ENCODE measurements around the gene HYI.
A peak's percentile ranks its signal among the peaks of the same experiment; 100 is the strongest.

Gene HYI

GRCh38 chr1:43452789-43453441 is 816 bp downstream of the HYI start:
- no peak for DNase-seq (ENCODE audit: low read depth)
- peak overlapping the region; percentile 89; the same call in 1 of the 2 replicates for H3K4me3 ChIP-seq (ENCODE audit: low read depth, low read length)
- no peak for TF ChIP-seq CTCF (IDR thresholded peaks at IDR 0.05; ENCODE audit: insufficient read depth, low read depth, low read length, missing control alignments)

GRCh38 chr1:43451701-43452532 is 1.8 kb downstream of the HYI start:
- no peak overlapping the region for H3K4me3 ChIP-seq (ENCODE audit: low read depth, low read length)
- DNase-seq (ENCODE audit: low read depth): no peak
- no peak for TF ChIP-seq CTCF (IDR thresholded peaks at IDR 0.05; ENCODE audit: insufficient read depth, low read depth, low read length, missing control alignments)

DNA sequence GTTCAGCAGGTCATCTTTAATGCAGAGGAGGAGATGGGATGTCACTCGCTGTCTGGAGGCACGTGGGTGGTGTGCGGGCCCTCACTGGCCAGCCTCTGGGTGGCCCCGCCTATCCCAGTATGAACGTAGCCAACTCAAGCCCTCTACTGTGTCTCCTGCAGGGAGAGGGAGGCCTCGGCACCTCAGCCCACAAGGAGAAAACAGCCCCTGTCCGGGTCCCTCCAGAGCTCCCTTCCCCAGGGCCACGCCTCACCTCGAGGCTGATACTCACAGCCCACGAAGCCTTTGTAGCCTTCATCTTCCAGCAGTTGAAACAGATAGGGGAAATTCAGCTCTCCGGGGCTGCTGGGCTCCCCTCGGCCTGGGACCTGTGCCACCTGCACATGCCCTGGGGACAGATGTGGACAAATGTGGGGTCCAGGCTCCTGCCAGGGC is 2.6 kb downstream of the HYI start:
- TF ChIP-seq CTCF (IDR thresholded peaks at IDR 0.05; ENCODE audit: insufficient read depth, low read depth, low read length, missing control alignments): no peak

GRCh38 chr1:43450251-43450941 is 3.3 kb downstream of the HYI start:
- TF ChIP-seq CTCF (IDR thresholded peaks at IDR 0.05; ENCODE audit: insufficient read depth, low read depth, low read length, missing control alignments): no peak
- no peak for DNase-seq (ENCODE audit: low read depth)
- H3K4me3 ChIP-seq (ENCODE audit: low read depth, low read length): no peak overlapping the region

More for the DNA sequence above, 2.6 kb downstream of the HYI start:
- no peak overlapping the region for H3K4me3 ChIP-seq (ENCODE audit: low read depth, low read length)
- no peak for DNase-seq (ENCODE audit: low read depth)

GRCh38 chr1:43449708-43450069 is 4.0 kb downstream of the HYI start:
- TF ChIP-seq CTCF (IDR thresholded peaks at IDR 0.05; ENCODE audit: insufficient read depth, low read depth, low read length, missing control alignments): no peak
- H3K4me3 ChIP-seq (ENCODE audit: low read depth, low read length): no peak overlapping the region
- no peak for DNase-seq (ENCODE audit: low read depth)

DNA sequence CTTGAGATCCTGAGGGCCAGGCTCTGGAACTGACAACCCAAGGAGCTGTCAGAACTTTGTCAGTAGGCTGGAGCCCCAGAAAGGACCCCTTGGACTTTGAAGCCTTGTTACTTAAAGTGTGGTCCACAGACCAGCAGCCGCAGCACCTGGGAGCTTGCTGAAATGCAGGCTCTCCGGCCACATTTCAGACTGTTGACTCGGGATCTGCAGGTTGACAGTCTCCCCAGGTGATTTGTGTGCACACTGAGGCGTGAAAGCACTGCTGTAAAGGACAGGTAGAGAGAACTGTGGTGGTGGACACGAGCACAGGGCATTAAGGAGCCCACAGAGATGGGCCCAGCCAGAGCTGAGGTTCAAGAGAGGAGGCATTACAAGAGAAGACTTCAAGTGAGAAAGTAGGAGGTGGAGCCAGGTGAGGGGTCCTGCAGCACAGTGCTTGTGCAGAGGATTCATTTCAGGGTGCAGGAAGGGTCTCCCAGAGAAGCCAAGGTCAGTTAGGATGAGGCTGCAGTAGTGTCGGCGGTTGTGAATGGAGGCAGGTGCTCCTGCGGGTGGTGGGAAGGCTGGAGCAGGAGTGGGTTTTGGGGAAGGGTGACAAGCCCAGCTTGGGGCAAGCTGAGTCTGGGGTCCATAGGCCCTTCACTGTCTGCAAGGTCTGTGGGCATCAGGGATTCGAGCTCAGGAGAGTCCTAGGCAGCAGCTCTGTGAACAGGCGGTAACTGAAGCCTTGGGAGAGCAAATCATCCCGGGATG is 4.6 kb downstream of the HYI start:
- no peak for TF ChIP-seq CTCF (IDR thresholded peaks at IDR 0.05; ENCODE audit: insufficient read depth, low read depth, low read length, missing control alignments)
- no peak for DNase-seq (ENCODE audit: low read depth)
- H3K4me3 ChIP-seq (ENCODE audit: low read depth, low read length): no peak overlapping the region
